SK-N-MC (cell line): ENCODE results near the gene MAP4.

ENCODE experiments used
- EZH2 ChIP-seq: fragments of 200-600 bp; sonication (generic); IDR thresholded peaks from one replicate; pipeline ENCODE4 v1.6.1; 2017; ENCODE audit warnings: antibody characterized with exemption
- POLR2AphosphoS5 ChIP-seq: IDR thresholded peaks from 2 replicates; pipeline ENCODE4 v1.6.1; 2012; ENCODE audit warnings: mild to moderate bottlenecking, low read depth, low read length, borderline replicate concordance

- TF ChIP-seq POLR2AphosphoS5 (no peak), EZH2 (no peak)
Observed at GRCh38 chr3:47956521-47956920, 59.7 kb downstream of the MAP4 start.
